Right ventricle myocardium superior (tissue), 1 donor: ENCODE measurements around the gene ITPKC. TPM values are rescaled to one million over a fixed set of nuclear protein-coding genes. Genes with fewer than 3 reads are reported as not detected.
A peak's percentile ranks its signal among the peaks of the same experiment; 100 is the strongest.

Source experiments
- ATAC-seq: fragments of 200-7000 bp; cut with Tn5 transposase; one replicate; pipeline ENCODE4 v1.9.1; 2020; ENCODE audit warnings: mild to moderate bottlenecking; ENCODE audit not compliant: poor library complexity
- DNase-seq: peaks from one replicate; pipeline ENCODE4 v3.0.0-alpha.2; 2020
- intact Hi-C: fragments of 100-400 bp; cut with DNase I; formaldehyde crosslinking; loops from one replicate; pipeline ENCODE4 v1.11.2; 2022
- total RNA-seq: library from RNA; stranded (reverse); fragmentation: NEBNext Ultra II Directional; extraction: Animal tissue kit (Norgen Biotek cat#: 25700); gene quantifications from one replicate; pipeline ENCODE4 v1.2.1, GENCODE V29; 2021
- donor health status: DM: no; HTN: yes; CAD: no; lungs with severe emphysema.

The ITPKC gene
- total RNA-seq, 1 donor from 2014 or later, result 14.7 TPM

- peak; percentile 22 for DNase-seq
- ATAC-seq, result no peak
- intact Hi-C loops, result no loop called here
Measured at GRCh38 chr19:40688987-40689338, 27.9 kb upstream of the ITPKC start.

- intact Hi-C loops, result no loop called here
- no peak for ATAC-seq
- DNase-seq, result peak; percentile 58
Measured at GRCh38 chr19:40689339-40690049, 27.4 kb upstream of the ITPKC start.

- no peak for DNase-seq
- intact Hi-C loops, result no loop called here
- ATAC-seq, result no peak
Measured at GRCh38 chr19:40690050-40690692, 26.7 kb upstream of the ITPKC start, which contains the start of gene NUMBL. Gene NUMBL, minus strand, starts transcription at chr19:40690651. Its CDS starts 168 bp downstream, at chr19:40690483.

- peak; percentile 92 for ATAC-seq
- intact Hi-C loops, result no loop called here
- DNase-seq, result peak; percentile 98
Measured at GRCh38 chr19:40690693-40691420, 26.1 kb upstream of the ITPKC start.

DNA sequence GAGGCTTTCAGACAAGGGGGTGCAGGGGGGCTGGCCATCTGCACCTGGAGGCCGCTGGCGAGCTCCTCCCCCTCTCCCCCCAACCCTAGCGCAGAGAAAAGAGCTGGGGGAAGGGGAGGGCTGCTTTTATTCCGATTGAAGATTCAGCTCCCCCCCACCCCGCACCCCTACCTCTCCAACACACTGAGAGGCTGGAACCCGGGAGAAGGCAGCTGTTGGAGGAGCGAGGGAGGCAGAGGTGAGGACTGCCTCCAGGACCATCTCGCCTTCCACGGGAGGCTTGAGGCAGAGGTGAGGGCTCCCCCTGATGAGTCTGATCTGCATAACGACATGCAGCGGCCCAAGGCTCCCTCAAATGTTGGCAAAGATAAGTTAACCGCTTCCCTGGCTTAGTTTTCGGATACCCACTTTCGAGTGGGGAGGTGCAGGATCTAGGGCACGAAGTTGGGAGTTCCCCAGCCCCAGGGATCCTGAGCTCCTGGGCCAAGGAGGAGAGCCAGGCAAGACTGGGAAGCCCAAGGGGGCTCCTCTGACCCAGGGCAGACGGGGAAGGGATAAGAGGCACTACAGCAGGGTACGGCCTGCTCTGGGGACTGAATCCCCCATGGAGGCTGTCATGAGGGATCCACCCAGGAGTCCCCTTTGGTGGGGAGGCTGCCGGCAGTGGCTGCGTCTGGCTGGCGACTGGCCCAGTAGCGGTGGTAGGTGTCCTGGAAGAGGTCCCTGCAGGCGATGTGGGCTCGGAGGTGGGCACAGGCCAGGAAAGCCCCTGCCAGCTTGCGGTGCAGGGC lies 25.3 kb upstream of the ITPKC start:
- intact Hi-C loops, result no loop called here
- DNase-seq (peak; percentile 50), ATAC-seq (no peak)

GRCh38 chr19:40692212-40692551 lies 24.7 kb upstream of the ITPKC start:
- intact Hi-C loops, result no loop called here
- ATAC-seq (no peak), DNase-seq (no peak)

GRCh38 chr19:40693150-40693788 lies 23.6 kb upstream of the ITPKC start:
- DNase-seq (peak; percentile 36), ATAC-seq (no peak)
- intact Hi-C loops, result no loop called here

DNA sequence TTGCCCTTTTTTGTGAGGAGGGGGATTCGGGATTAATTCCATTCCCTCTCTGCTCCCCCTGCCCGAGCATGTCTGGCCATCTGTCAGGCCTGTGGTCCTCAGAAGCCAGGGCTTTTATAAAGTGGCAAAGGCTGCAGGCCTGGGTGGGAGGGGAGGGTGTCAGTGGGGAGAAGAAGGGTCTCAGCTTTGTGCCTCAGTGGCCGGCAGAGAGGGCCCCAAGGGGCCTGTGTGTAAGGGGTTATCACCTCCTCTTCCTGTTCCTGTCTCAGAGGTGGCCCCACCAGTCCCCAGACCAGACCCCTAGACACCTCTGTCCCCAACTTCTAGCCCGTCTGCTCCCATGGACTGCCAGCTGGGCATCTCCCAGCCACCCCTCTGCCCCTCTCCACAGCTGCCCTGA lies 23.0 kb upstream of the ITPKC start:
- intact Hi-C loops, result no loop called here
- DNase-seq (peak; percentile 20), ATAC-seq (no peak)

GRCh38 chr19:40695881-40696280 lies 21.0 kb upstream of the ITPKC start:
- intact Hi-C loops, result no loop called here
- peak; percentile 24 for DNase-seq

GRCh38 chr19:40697007-40697406 lies 19.9 kb upstream of the ITPKC start:
- intact Hi-C loops, result no loop called here
- ATAC-seq (no peak), DNase-seq (peak; percentile 24)

More at GRCh38 chr19:40695881-40696280, 21.0 kb upstream of the ITPKC start:
- no peak for ATAC-seq

DNA sequence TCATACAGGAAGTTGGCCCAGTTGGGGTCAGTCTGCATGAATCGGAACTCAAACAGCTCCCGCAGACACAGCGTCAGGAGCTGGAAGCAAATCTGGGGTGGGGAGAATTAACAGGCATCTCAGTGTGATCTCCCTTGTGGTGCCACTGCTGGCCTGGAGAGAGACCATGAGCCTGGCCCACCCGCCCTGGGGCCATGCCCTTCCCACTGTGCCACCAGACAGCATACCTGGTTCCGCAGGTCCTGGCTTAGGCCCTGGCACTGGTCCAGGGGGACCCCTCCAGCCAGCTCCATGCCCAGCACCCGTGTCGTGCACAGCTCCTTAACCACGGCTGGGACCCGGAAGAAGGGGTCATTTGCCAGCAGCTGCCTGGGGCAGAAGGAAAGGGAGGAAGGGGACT lies 16.8 kb upstream of the ITPKC start:
- intact Hi-C loops, result no loop called here
- ATAC-seq (no peak), DNase-seq (no peak)

- intact Hi-C loops, result no loop called here
- ATAC-seq (no peak), DNase-seq (no peak)
Measured at GRCh38 chr19:40701758-40702157, 15.2 kb upstream of the ITPKC start.

GRCh38 chr19:40702337-40703012 lies 14.4 kb upstream of the ITPKC start:
- DNase-seq (peak; percentile 73), ATAC-seq (peak; percentile 72)
- intact Hi-C loops, result no loop called here

GRCh38 chr19:40703029-40703755 lies 13.7 kb upstream of the ITPKC start:
- ATAC-seq (no peak), DNase-seq (peak; percentile 20)
- intact Hi-C loops, result no loop called here

DNA sequence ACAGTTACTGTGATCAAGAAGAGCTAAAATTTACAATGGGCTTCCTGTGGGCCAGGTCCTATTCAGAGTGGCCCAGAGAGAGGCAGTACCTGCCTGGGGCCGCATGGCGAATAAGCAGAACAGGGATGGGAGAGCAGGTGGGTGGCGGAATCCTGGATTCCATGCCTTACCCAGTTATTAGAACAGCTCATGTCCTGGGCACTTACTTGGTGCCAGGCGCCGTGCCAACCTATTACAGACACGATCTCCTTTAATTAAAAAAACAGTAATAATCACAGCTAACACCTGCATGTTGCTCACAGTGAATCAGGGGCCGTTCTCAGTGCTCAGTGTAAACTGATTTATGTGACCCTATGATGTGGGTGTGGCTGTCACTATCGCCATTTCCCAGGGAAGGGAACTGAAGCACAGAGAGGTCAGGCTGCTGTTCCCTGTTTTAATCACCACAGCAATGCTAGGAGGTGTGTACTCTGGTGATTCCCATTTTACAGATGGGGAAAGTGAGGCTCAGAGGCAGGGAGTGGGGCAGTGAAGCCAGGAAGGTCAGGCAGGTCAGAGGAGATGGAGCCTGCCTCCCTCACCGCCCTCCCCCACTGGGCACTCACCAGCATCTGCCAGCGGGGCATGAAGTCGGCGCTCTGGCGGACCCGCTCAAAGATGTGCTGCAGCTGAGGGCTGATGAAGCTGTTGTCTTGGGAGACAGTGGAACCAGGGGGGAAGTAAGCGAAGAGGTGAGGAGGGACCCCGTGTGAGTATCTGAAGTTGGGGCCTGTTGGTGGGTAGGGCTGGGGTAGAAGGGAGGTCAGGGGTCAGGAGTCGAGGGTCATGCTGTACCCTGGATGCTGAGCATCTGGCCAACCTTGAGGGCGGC lies 12.2 kb upstream of the ITPKC start:
- intact Hi-C loops, result no loop called here
- ATAC-seq, result no peak

GRCh38 chr19:40705362-40705651 lies 11.6 kb upstream of the ITPKC start:
- intact Hi-C loops, result no loop called here
- ATAC-seq (peak; percentile 14), DNase-seq (peak; percentile 77)

More for the DNA sequence above, 12.2 kb upstream of the ITPKC start:
- DNase-seq, result peak; percentile 39
